Neuronal stem cell (in vitro differentiated cells): Measurements from ENCODE around the gene RXFP2.

ENCODE experiments used
- DNase-seq: peaks from one replicate; pipeline ENCODE4 v3.0.0-alpha.2; 2013; ENCODE audit warnings: low spot score
- H2AFZ ChIP-seq: one replicate; pipeline ENCODE4 v1.6.1; 2013; ENCODE audit warnings: mild to moderate bottlenecking, low read length, inconsistent platforms
- H2AK5ac ChIP-seq: 2 replicates; pipeline ENCODE4 v1.6.1; 2013; ENCODE audit warnings: low read depth, mild to moderate bottlenecking, inconsistent platforms, low read length, moderate library complexity, mixed read lengths
- H2BK120ac ChIP-seq: 2 replicates; pipeline ENCODE4 v1.6.1; 2013; ENCODE audit warnings: low read depth, mild to moderate bottlenecking, inconsistent platforms, low read length, moderate library complexity, mixed read lengths
- H2BK12ac ChIP-seq: one replicate; pipeline ENCODE4 v1.6.1; 2013; ENCODE audit warnings: low read length, inconsistent platforms
- H2BK15ac ChIP-seq: 2 replicates; pipeline ENCODE4 v1.6.1; 2013; ENCODE audit warnings: mild to moderate bottlenecking, low read length, inconsistent platforms, mixed read lengths
- H2BK5ac ChIP-seq: one replicate; pipeline ENCODE4 v1.6.1; 2013; ENCODE audit warnings: inconsistent platforms, mild to moderate bottlenecking, low read length, moderate library complexity
- H3K14ac ChIP-seq: one replicate; pipeline ENCODE4 v1.6.1; 2013; ENCODE audit warnings: low read length, inconsistent platforms
- H3K18ac ChIP-seq: 2 replicates; pipeline ENCODE4 v1.6.1; 2013; ENCODE audit warnings: low read length, inconsistent platforms
- H3K23ac ChIP-seq: 2 replicates; pipeline ENCODE4 v1.6.1; 2013; ENCODE audit warnings: low read depth, mild to moderate bottlenecking, mixed read lengths, low read length, inconsistent platforms; ENCODE audit not compliant: poor library complexity
- H3K27ac ChIP-seq: replicated peaks from 3 replicates; pipeline ENCODE4 v1.5.1; 2013; ENCODE audit warnings: low read length, inconsistent platforms
- H3K27me3 ChIP-seq, 3 experiments: 2 replicates each; pipeline ENCODE4 v1.6.1; 2013; ENCODE audit warnings: low read length in 3 of 3, mild to moderate bottlenecking in 2 of 3, inconsistent platforms in 1 of 3, low read depth in 1 of 3, mixed read lengths in 1 of 3, moderate library complexity in 1 of 3; ENCODE audit not compliant: control insufficient read depth in 3 of 3, insufficient read depth in 3 of 3
- H3K36me3 ChIP-seq, 2 donors: replicated peaks in 1 of 2; 2 replicates each; pipeline ENCODE4 v1.6.1; 2013; ENCODE audit warnings: low read length in 2 of 2; ENCODE audit not compliant: control insufficient read depth in 2 of 2, insufficient read depth in 2 of 2
- H3K4ac ChIP-seq: 2 replicates; pipeline ENCODE4 v1.6.1; 2013; ENCODE audit warnings: inconsistent platforms, mild to moderate bottlenecking, low read length, moderate library complexity
- H3K4me1 ChIP-seq, 2 donors: 1 replicate in 1 of 2; 2 replicates in 1 of 2; pipeline ENCODE4 v1.6.1; 2013; ENCODE audit warnings: low read length in 2 of 2, low read depth in 1 of 2; ENCODE audit not compliant: control insufficient read depth in 2 of 2, insufficient read depth in 1 of 2
- H3K4me2 ChIP-seq: one replicate; pipeline ENCODE4 v1.6.1; 2013; ENCODE audit warnings: mild to moderate bottlenecking, low read length, inconsistent platforms; ENCODE audit not compliant: insufficient read depth, poor library complexity, severe bottlenecking
- H3K4me3 ChIP-seq, 2 donors: 2 replicates each; pipeline ENCODE4 v1.5.1; 2013; ENCODE audit warnings: low read length in 2 of 2, mild to moderate bottlenecking in 2 of 2, inconsistent platforms in 1 of 2, moderate library complexity in 1 of 2
- H3K79me1 ChIP-seq: one replicate; pipeline ENCODE4 v1.6.1; 2013; ENCODE audit warnings: low read depth, mild to moderate bottlenecking, inconsistent platforms, low read length, moderate library complexity
- H3K9ac ChIP-seq: one replicate; pipeline ENCODE4 v1.6.1; 2013; ENCODE audit warnings: mild to moderate bottlenecking, low read depth, low read length, inconsistent platforms; ENCODE audit not compliant: poor library complexity
- H3K9me3 ChIP-seq, 2 donors: replicated peaks in 1 of 2; 2 replicates each; pipeline versions ENCODE3 to v1.6.1; 2013; ENCODE audit warnings: low read length in 2 of 2, mild to moderate bottlenecking in 2 of 2, inconsistent platforms in 1 of 2, low read depth in 1 of 2, mixed read lengths in 1 of 2, moderate library complexity in 1 of 2; ENCODE audit not compliant: control insufficient read depth in 2 of 2, insufficient read depth in 1 of 2
- H4K8ac ChIP-seq: one replicate; pipeline ENCODE4 v1.6.1; 2013; ENCODE audit warnings: low read depth, mild to moderate bottlenecking, inconsistent platforms, low read length, moderate library complexity
- H4K91ac ChIP-seq: one replicate; pipeline ENCODE4 v1.6.1; 2013; ENCODE audit warnings: low read length, low read depth, mild to moderate bottlenecking, inconsistent platforms; ENCODE audit not compliant: poor library complexity
- WGBS, 2 donors: extraction: QIAGEN DNeasy Blood & Tissue Kit; methylation state at CpG; one replicate each; pipeline ENCODE4 v1.1.7; 2013; ENCODE audit warnings: missing lambda C conversion rate in 2 of 2, mixed read lengths in 1 of 2; ENCODE audit not compliant: insufficient read length in 2 of 2, insufficient replicate concordance in 1 of 2; ENCODE audit errors: extremely low coverage in 2 of 2; 5-methylcytosine and 5-hydroxymethylcytosine counted together

The RXFP2 gene

GRCh38 chr13:31725841-31726240, 13.5 kb upstream of the RXFP2 start:
- Histone ChIP-seq H4K8ac (no peak overlapping the region), H2AFZ (no peak overlapping the region), H3K23ac (no peak overlapping the region), H4K91ac (no peak overlapping the region), H3K4ac (no peak overlapping the region), H3K9ac (no peak overlapping the region), H2BK15ac (no peak overlapping the region), H3K27me3 (no peaks in the 10 kb centered on the region), H3K9me3 (no peaks in the 10 kb centered on the region), H3K4me1 (peaks cover 0 to 2% of the 10 kb centered on the region in 2 donors), H3K18ac (no peak overlapping the region), H2BK12ac (no peak overlapping the region), H3K79me1 (no peaks in the 10 kb centered on the region), H2AK5ac (no peak overlapping the region), H3K4me2 (no peak overlapping the region), H2BK5ac (no peak overlapping the region), H3K14ac (no peak overlapping the region), H3K36me3 (no peaks in the 10 kb centered on the region), H3K27ac (no peak overlapping the region), H3K4me3 (no peak overlapping the region), H2BK120ac (no peak overlapping the region)
- no peak for DNase-seq
- no CpG with 5 or more reads among the region's 5 CpGs for WGBS, 2 donors

DNA sequence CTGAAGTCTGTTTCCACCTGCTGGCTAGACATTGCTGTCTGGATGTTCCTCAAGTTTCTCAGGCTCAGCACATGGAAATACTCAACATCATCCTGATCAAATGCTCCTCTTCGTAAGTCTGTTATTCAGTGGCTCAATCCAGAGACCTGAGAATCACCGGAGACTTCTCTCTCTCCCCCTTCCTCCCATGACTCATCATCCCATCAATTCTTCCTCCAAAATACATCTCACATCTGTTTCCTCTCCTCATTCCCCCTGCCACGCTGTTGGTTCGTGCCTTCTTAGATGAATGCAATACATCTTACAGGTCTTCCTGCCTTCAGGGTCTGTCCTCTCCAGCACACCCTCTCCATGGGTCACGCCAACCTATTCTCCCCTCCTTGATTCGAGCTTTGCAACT, 7.4 kb upstream of the RXFP2 start:
- no CpG with 5 or more reads among the region's 6 CpGs for WGBS, 2 donors
- Histone ChIP-seq H2BK15ac (no peak overlapping the region), H2AFZ (no peak overlapping the region), H3K36me3 (no peaks in the 10 kb centered on the region), H3K27me3 (no peaks in the 10 kb centered on the region), H3K27ac (no peak overlapping the region), H3K18ac (no peak overlapping the region), H3K14ac (no peak overlapping the region), H4K91ac (no peak overlapping the region), H3K9ac (no peak overlapping the region), H3K4me1 (no peaks in the 10 kb centered on the region), H2BK5ac (no peak overlapping the region), H3K4ac (no peak overlapping the region), H3K4me2 (no peak overlapping the region), H3K23ac (no peak overlapping the region), H2BK120ac (no peak overlapping the region), H2AK5ac (no peak overlapping the region), H3K4me3 (no peak overlapping the region), H4K8ac (no peak overlapping the region), H2BK12ac (no peak overlapping the region), H3K9me3 (no peaks in the 10 kb centered on the region), H3K79me1 (no peaks in the 10 kb centered on the region)
- DNase-seq = no peak

GRCh38 chr13:31733066-31733465, 6.3 kb upstream of the RXFP2 start:
- Histone ChIP-seq H3K36me3 (no peaks in the 10 kb centered on the region), H2AK5ac (no peak overlapping the region), H3K27me3 (no peaks in the 10 kb centered on the region), H3K4me1 (no peaks in the 10 kb centered on the region), H3K23ac (no peak overlapping the region), H2BK120ac (no peak overlapping the region), H3K4ac (no peak overlapping the region), H3K27ac (no peak overlapping the region), H2AFZ (no peak overlapping the region), H4K8ac (no peak overlapping the region), H3K79me1 (no peaks in the 10 kb centered on the region), H3K14ac (no peak overlapping the region), H2BK15ac (no peak overlapping the region), H2BK5ac (no peak overlapping the region), H3K4me2 (no peak overlapping the region), H4K91ac (no peak overlapping the region), H3K18ac (no peak overlapping the region), H3K4me3 (no peak overlapping the region), H2BK12ac (no peak overlapping the region), H3K9me3 (no peaks in the 10 kb centered on the region), H3K9ac (no peak overlapping the region)
- no peak for DNase-seq
- no CpG with 5 or more reads among the region's 5 CpGs for WGBS, 2 donors

DNA sequence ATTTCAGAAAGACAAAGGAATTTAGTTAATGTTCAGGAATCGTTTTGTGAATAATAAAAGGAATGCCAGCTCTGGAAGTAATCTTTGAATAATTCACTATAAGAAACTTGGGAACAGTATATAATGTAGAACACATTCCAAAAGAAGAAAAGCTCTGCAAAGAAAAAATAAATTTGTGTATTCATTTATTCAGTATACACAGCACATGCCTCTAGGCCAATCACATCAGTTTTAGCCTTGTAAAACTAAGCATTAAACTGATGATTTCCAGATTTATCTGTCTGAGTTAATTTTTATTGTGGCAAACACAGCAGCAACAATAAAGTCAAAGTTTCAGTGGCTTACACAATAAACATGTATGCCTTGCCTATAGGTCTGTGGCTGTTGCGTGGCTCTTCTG, 5.7 kb upstream of the RXFP2 start:
- H2AFZ ChIP-seq = no peak overlapping the region
- no peak overlapping the region for H4K91ac ChIP-seq
- H3K27ac ChIP-seq = no peak overlapping the region
- H3K4me3 ChIP-seq = no peak overlapping the region
- H2BK5ac ChIP-seq = no peak overlapping the region
- no peak overlapping the region for H2BK12ac ChIP-seq
- no peak overlapping the region for H3K4me2 ChIP-seq
- no peak overlapping the region for H2BK120ac ChIP-seq
- H3K9ac ChIP-seq = no peak overlapping the region
- H3K27me3 ChIP-seq = no peaks in the 10 kb centered on the region
- no peak overlapping the region for H3K18ac ChIP-seq
- no peaks in the 10 kb centered on the region for H3K79me1 ChIP-seq
- no peaks in the 10 kb centered on the region for H3K9me3 ChIP-seq
- no peak for DNase-seq
- no peak overlapping the region for H3K23ac ChIP-seq
- no peak overlapping the region for H3K14ac ChIP-seq
- no peak overlapping the region for H3K4ac ChIP-seq
- no peak overlapping the region for H2BK15ac ChIP-seq
- H4K8ac ChIP-seq = no peak overlapping the region
- H2AK5ac ChIP-seq = no peak overlapping the region
- no peaks in the 10 kb centered on the region for H3K4me1 ChIP-seq
- WGBS, 2 donors = no CpG with 5 or more reads among the region's 2 CpGs
- H3K36me3 ChIP-seq = no peaks in the 10 kb centered on the region
